AG09309 (cell line): ENCODE measurements around the gene WDR7.

Source experiments
- DNase-seq: peaks from one replicate; pipeline ENCODE4 v3.0.0-alpha.2; 2010; ENCODE audit warnings: low read depth
- H3K4me3 ChIP-seq: 2 replicates; pipeline ENCODE4 v1.5.1; 2011; ENCODE audit warnings: mild to moderate bottlenecking, low read depth, low read length, moderate library complexity; ENCODE audit not compliant: control insufficient read depth
- CTCF ChIP-seq: IDR thresholded peaks from 2 replicates; pipeline ENCODE4 v1.5.1; 2011; ENCODE audit warnings: mild to moderate bottlenecking, low read depth, low read length, inconsistent platforms; ENCODE audit not compliant: insufficient read depth, control insufficient read depth; ENCODE audit errors: missing control alignments

WDR7 gene

GRCh38 chr18:56770097-56770496 is 118.9 kb downstream of the WDR7 start:
- no peak for TF ChIP-seq CTCF
- DNase-seq, result no peak
- no peak overlapping the region for H3K4me3 ChIP-seq

- TF ChIP-seq CTCF, result no peak
- DNase-seq, result no peak
- H3K4me3 ChIP-seq, result no peak overlapping the region
These were observed 119.7 kb downstream of the WDR7 start for GRCh38 chr18:56770873-56771272.

DNA sequence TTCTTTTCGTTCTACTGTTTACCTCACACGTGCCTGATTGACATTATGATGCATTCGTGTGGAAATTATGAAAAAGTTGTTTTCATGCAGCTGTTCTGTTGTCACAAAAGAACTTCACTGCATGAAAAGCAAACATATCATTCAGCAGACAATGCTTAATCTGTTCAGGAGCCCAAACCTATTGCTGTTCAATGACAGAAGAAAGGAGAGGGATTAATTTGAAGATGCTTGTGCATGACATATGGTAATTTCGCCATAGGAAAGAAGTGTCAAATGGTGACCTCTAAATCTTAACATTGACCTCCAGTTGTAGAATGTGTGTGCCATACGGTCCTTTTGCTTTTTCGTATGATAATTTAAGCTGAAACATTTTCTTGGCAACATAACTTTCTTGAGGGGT is 124.5 kb downstream of the WDR7 start:
- DNase-seq, result no peak
- no peak for TF ChIP-seq CTCF

GRCh38 chr18:56787390-56787789 is 136.2 kb downstream of the WDR7 start:
- DNase-seq, result no peak
- no peak for TF ChIP-seq CTCF
- H3K4me3 ChIP-seq, result no peak overlapping the region

More for the DNA sequence above, 124.5 kb downstream of the WDR7 start:
- no peak overlapping the region for H3K4me3 ChIP-seq

GRCh38 chr18:56789004-56789888 is 138.1 kb downstream of the WDR7 start:
- H3K4me3 ChIP-seq, result no peak overlapping the region
- no peak for DNase-seq
- TF ChIP-seq CTCF, result peak; percentile 58

DNA sequence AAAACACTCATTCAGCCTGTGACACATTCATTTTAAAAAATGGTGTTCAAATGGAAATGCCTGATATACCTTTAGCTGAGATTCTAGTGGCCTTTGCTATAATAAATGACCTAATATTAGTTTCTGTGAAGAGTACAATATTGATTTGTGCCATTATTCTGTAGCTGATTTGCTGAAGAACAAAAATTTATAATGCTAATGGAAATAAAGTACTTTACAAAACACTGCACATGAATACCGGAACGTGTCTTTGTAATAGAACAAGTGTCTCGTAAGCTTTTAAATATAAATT is 138.7 kb downstream of the WDR7 start:
- DNase-seq, result no peak
- no peak overlapping the region for H3K4me3 ChIP-seq
- TF ChIP-seq CTCF, result no peak

DNA sequence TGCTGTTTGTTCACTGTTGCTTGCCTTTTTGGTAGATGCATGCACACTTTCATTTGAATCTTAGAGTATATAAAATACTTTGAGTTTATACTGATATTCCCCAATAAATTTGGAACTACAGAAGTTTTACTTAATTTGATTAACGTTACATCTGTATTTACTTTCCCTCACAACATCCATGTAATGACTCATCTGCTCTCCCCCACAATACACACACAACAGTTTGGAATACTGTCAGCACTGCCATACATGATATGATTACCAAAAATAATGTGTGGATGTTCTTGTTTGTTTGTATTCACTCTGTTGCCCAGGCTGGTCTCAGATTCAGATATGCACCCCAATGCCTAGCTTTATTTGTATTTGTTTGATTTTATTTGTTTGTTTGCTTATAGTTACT is 144.2 kb downstream of the WDR7 start:
- no peak for TF ChIP-seq CTCF
- DNase-seq, result no peak
- H3K4me3 ChIP-seq, result no peak overlapping the region
